GM12878 (cell line): ENCODE measurements around the gene PFKFB2. TPM values are rescaled to one million over a fixed set of nuclear protein-coding genes. Genes with fewer than 3 reads are reported as not detected.

ENCODE experiments used
- ATAC-seq: fragments of 200-7000 bp; cut with Tn5 transposase; 3 replicates; pipeline ENCODE4 v1.9.1; 2020; ENCODE audit warnings: mild to moderate bottlenecking, moderate library complexity
- BruUV-seq: library from RNA; stranded (reverse); fragments of 400-500 nt; replicated peaks from 2 replicates; lab custom pipeline; 2021; lab: Mats Ljungman, UMichigan
- CTCF ChIA-PET: fragments of 300-600 bp; sonication (Branson Sonifier 250); formaldehyde crosslinking; extraction: SDS; loops from one replicate; lab custom pipeline; 2021; ENCODE audit warnings: inconsistent platforms; lab: Yijun Ruan, JAX
- POLR2A ChIA-PET: fragments of 350-600 bp; formaldehyde crosslinking; extraction: SDS; loops from one replicate; lab custom pipeline; 2021; ENCODE audit warnings: inconsistent platforms; lab: Charles Lee
- RAD21 ChIA-PET: fragments of 300-600 bp; sonication (Branson Sonifier 250); formaldehyde crosslinking; loops from one replicate; lab custom pipeline; 2023; ENCODE audit warnings: antibody characterized with exemption; ENCODE audit not compliant: unreplicated experiment; lab: Charles Lee
- SMC1A ChIA-PET: fragments of 300-600 bp; sonication (Branson Sonifier 250); formaldehyde crosslinking; loops from one replicate; lab custom pipeline; 2023; ENCODE audit not compliant: unreplicated experiment, uncharacterized antibody; lab: Charles Lee
- DNase-seq: peaks from one replicate; pipeline ENCODE4 v3.0.0-alpha.2; 2011; ENCODE audit warnings: low read depth, low spot score
- FAIRE-seq: peaks from 3 replicates; lab custom pipeline; 2011; peaks lifted over from hg19 to GRCh38; lab: Jason Lieb, UNC
- H2AFZ ChIP-seq: 2 replicates; pipeline ENCODE4 v1.6.0; 2011; ENCODE audit warnings: low read depth, low read length, control low read depth; ENCODE audit not compliant: control insufficient read depth
- H3K27ac ChIP-seq: 2 replicates; pipeline ENCODE4 v1.5.1; 2011; ENCODE audit warnings: control low read depth; ENCODE audit not compliant: control insufficient read depth, insufficient read depth
- H3K27me3 ChIP-seq, 2 experiments: replicated peaks in 1 of 2; 2 replicates each; pipeline versions ENCODE4 v1.6.0 to v1.6.1; 2011; ENCODE audit warnings: low read length in 1 of 2; ENCODE audit not compliant: control insufficient read depth in 2 of 2, insufficient read depth in 2 of 2
- H3K36me3 ChIP-seq, 2 experiments: 2 replicates each; pipeline ENCODE4 v1.5.1; 2011; ENCODE audit warnings: low read length in 1 of 2; ENCODE audit not compliant: control insufficient read depth in 2 of 2, insufficient read depth in 2 of 2
- H3K4me1 ChIP-seq: 2 replicates; pipeline ENCODE4 v1.6.1; 2011; ENCODE audit warnings: mild to moderate bottlenecking, low read length, moderate library complexity, mixed read lengths; ENCODE audit not compliant: control insufficient read depth, insufficient read depth
- H3K4me2 ChIP-seq: 2 replicates; pipeline ENCODE4 v1.6.0; 2011; ENCODE audit warnings: control low read depth; ENCODE audit not compliant: control insufficient read depth, insufficient read depth
- H3K4me3 ChIP-seq: fragments of 200-600 bp; sonication (generic); 2 replicates; pipeline ENCODE4 v1.5.1; 2016
- H3K79me2 ChIP-seq: 2 replicates; pipeline ENCODE4 v1.6.0; 2011; ENCODE audit warnings: low read length; ENCODE audit not compliant: control insufficient read depth, insufficient read depth
- H3K9ac ChIP-seq: 2 replicates; pipeline ENCODE4 v1.8.0; 2011; ENCODE audit warnings: low read length, control low read depth, mixed read lengths; ENCODE audit not compliant: control insufficient read depth, insufficient read depth
- H3K9me3 ChIP-seq: replicated peaks from 3 replicates; pipeline ENCODE4 v1.5.1; 2011; ENCODE audit warnings: mild to moderate bottlenecking, low read length; ENCODE audit not compliant: control insufficient read depth, insufficient read depth
- H4K20me1 ChIP-seq: 2 replicates; pipeline ENCODE4 v1.6.0; 2011; ENCODE audit not compliant: control insufficient read depth, insufficient read depth
- BRCA1 ChIP-seq: IDR thresholded peaks from 2 replicates; pipeline ENCODE4 v1.6.1; 2011; ENCODE audit warnings: low read depth, low read length, improper control_type of control experiment
- CBX5 ChIP-seq: sonication (generic); IDR thresholded peaks from 2 replicates; pipeline ENCODE4 v1.6.1; 2016; ENCODE audit warnings: low read depth, moderate library complexity, mild to moderate bottlenecking, inconsistent platforms
- DPF2 ChIP-seq: fragments of 450-650 bp; IDR thresholded peaks from 2 replicates; pipeline ENCODE4 v1.6.1; 2017; ENCODE audit warnings: mild to moderate bottlenecking
- NR2F1 ChIP-seq: fragments of 450-650 bp; conservative IDR thresholded peaks from 2 replicates; pipeline ENCODE4 v1.6.1; 2017; ENCODE audit warnings: mild to moderate bottlenecking
- ZBTB40 ChIP-seq: fragments of 450-650 bp; IDR thresholded peaks from 2 replicates; pipeline ENCODE4 v1.6.1; 2016; ENCODE audit warnings: mild to moderate bottlenecking, moderate library complexity, borderline replicate concordance
- ZZZ3 ChIP-seq: IDR thresholded peaks from 2 replicates; pipeline ENCODE4 v1.6.1; 2011; ENCODE audit warnings: low read depth; ENCODE audit not compliant: control insufficient read depth, insufficient read length
- WGBS: methylation state at CpG from one replicate; pipeline ENCODE4 v1.1.6; 2016; ENCODE audit warnings: low lambda C conversion rate; ENCODE audit not compliant: insufficient replicate concordance, insufficient coverage; ENCODE audit errors: missing lambda C conversion rate; 5-methylcytosine and 5-hydroxymethylcytosine counted together
- in situ Hi-C: fragments of 300-500 bp; cut with MboI; formaldehyde crosslinking; loops from 9 replicates; pipeline ENCODE4 v1.14.3; 2018; ENCODE audit warnings: mixed read lengths
- intact Hi-C: fragments of 100-400 bp; cut with micrococcal nuclease; formaldehyde crosslinking; loops from one replicate; pipeline ENCODE4 v1.14.2; 2022; ENCODE audit not compliant: unreplicated experiment
- polyA plus RNA-seq, 11 experiments: library from polyadenylated mRNA; depleted of rRNA in 4 of 11; unstranded in 6 of 11; stranded (reverse) in 5 of 11; fragments of >200 nt; fragmentation: Nextera tagmentation in 4 of 11; fragmentation: Illumina TruSeq in 1 of 11; extraction: Ambion mirVana in 4 of 11; extraction: Trizol in 1 of 11; gene quantifications; 1 replicate in 1 of 11; 2 replicates in 10 of 11; pipeline versions ENCODE4 v1.2.1 to v1.2.3, GENCODE V29; 2011 to 2016; ENCODE audit warnings: inconsistent platforms in 2 of 11, missing spikeins in 2 of 11, low read depth in 1 of 11
- total RNA-seq, 4 experiments: library from RNA; depleted of rRNA in 3 of 4; stranded (reverse); fragments of >200 nt in 3 of 4; fragmentation: Illumina TruSeq in 1 of 4; extraction: Trizol in 1 of 4; gene quantifications; 2 replicates each; pipeline versions ENCODE4 v1.2.1 to v1.2.3, GENCODE V29; 2013 to 2021

The PFKFB2 gene
- total and polyA plus RNA-seq, 10 of the 15 experiments (the other 5 are each of a cell fraction or from before 2014, with no cell fraction given): 0.40 to 1.3 (median 1.0) TPM

GRCh38 chr1:207079706-207080241 lies 26.7 kb downstream of the PFKFB2 start:
- no peak overlapping the region for H3K27ac ChIP-seq
- intact Hi-C loops (loop anchor here (5.0 kb wide), 3 partner anchors 37 to 243 kb away; partner anchors contain the start of gene CD55), in situ Hi-C loops (loop anchor here (5.0 kb wide), 1 partner anchor 328 kb away; no protein-coding TSS in a partner anchor)
- H3K4me1 ChIP-seq: no peaks in the 10 kb centered on the region
- POLR2A ChIA-PET: no interaction called here
- ATAC-seq (no peak), DNase-seq (no peak), FAIRE-seq (no peak)
- H2AFZ ChIP-seq: no peak overlapping the region
- H3K27me3 ChIP-seq: no peaks in the 10 kb centered on the region
- no peaks in the 10 kb centered on the region for H3K36me3 ChIP-seq
- H4K20me1 ChIP-seq: no peaks in the 10 kb centered on the region
- H3K79me2 ChIP-seq: no peaks in the 10 kb centered on the region
- CTCF ChIA-PET: interaction anchor here (0.5 to 8.3 kb wide), 18 partner anchors 8 to 420 kb away, joined by 3 to 154 read pairs (median 5); partner anchors contain the start of genes C4BPB, CR1 and PFKFB2
- no TSS peak for BruUV-seq
- no peak overlapping the region for H3K9ac ChIP-seq
- no peak overlapping the region for H3K4me2 ChIP-seq
- H3K4me3 ChIP-seq: no peak overlapping the region
- H3K9me3 ChIP-seq: no peaks in the 10 kb centered on the region
- SMC1A ChIA-PET: interaction anchor here (0.9 to 7.3 kb wide), 7 partner anchors 9 to 419 kb away, joined by 3 to 65 read pairs (median 7); partner anchors contain the start of genes C4BPB and YOD1
- WGBS: 68% methylated on average over 6 of the region's 6 CpGs
- RAD21 ChIA-PET: interaction anchor here (1.1 to 2.4 kb wide), 5 partner anchors 11 to 420 kb away, joined by 3 to 12 read pairs (median 5); partner anchors contain the start of gene PFKFB2
- no peak for TF ChIP-seq CBX5
- TF ChIP-seq NR2F1: no peak
- TF ChIP-seq DPF2: no peak
- TF ChIP-seq BRCA1: no peak
- no peak for TF ChIP-seq ZZZ3
- no peak for TF ChIP-seq ZBTB40
